GM21528 (cell line): ENCODE measurements around the gene FAM20A.

Experiments
- ATAC-seq: cut with Tn5 transposase; IDR thresholded peaks from one replicate; pipeline ENCODE4 v1.9.1; 2021; ENCODE audit warnings: mild to moderate bottlenecking, moderate library complexity; ENCODE audit not compliant: unreplicated experiment, low FRiP score

FAM20A gene

GRCh38 chr17:68600931-68601564, at the start of gene FAM20A:
TSS of gene FAM20A (minus strand) at chr17:68601367. CDS start at chr17:68600666, 701 bp downstream.
- no peak for ATAC-seq

GRCh38 chr17:68649324-68649723, 48.2 kb upstream of the FAM20A start:
- no peak for ATAC-seq

DNA sequence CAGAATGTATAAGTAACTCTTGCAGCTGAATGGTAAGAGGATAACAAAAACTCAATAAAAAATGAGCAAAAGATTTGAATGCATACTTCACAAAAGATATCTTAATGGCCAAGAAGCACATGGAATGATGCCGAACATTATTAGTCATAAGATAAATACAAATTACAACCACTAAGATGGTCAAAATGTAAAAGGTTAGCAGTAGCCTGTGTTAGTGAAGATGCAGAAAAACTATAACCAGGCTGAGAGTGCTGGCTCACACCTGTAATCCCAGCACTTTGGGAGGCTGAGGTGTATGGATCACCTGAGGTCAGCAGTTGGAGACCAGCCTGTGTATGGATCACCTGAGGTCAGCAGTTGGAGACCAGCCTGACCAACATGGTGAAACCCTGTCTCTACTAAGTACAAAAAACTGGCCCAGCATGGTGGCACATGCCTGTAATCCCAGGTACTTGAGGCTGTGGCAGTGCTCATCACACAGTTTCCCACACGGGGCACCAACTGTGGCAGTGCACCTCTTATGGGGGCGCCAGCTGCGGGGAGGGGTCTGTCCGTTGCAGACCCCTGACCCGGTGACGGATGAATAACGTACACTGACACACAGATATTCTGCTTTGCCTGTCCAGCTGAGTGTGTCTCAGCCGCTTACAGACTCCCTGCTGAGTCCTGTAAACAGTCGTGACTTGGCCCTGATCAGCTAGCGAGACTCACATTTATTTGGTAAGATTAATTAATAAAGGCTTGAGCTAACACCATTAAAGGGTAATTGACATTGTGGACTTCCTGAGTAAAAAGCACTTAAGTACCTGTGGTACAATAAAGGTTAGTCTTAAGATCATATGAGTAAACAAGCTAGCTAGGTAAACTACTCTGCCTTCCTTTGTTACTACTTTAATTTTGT, 45.7 kb upstream of the FAM20A start:
- no peak for ATAC-seq

DNA sequence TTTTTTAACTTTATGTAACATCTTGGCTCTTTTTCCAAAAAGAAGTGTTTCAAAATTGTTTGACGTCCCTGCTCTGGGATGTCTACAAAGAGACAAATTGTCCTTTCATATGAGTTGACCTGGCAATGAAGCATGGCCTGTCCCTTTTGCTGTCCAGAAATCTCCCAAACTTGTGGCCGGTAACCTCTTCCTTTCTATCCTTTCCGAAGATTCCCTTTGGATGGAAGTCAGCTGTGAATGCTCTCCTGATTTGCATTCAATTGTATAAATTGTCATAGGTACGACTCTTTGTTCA, 40.9 kb upstream of the FAM20A start:
- no peak for ATAC-seq

GRCh38 chr17:68641276-68642117, 40.3 kb upstream of the FAM20A start:
- no peak for ATAC-seq

GRCh38 chr17:68640242-68640989, 39.2 kb upstream of the FAM20A start:
- ATAC-seq: no peak

DNA sequence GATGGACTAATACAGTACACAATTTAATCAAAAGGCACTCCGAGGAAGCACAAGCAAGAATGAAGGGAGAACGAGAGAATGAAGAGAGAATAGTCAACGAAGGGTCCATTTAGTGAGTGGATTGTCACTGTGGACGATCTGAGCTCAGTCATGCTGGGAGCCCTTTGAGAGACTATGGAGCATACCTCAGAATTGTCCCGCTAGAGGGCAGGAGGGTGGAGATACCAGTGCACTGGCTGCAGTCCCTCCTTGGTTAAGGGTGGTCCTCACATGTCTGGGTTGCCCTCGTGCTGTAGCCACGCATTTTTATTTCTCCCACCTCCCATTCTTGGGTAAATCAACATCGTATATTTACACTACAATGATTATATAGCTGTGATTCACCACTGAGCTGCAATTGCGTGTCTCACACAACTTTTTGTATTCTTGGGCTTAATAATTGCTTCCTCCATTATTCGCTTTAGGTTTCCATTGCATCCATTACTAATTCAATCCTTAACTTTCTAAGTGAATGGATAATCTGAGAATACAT, 33.2 kb upstream of the FAM20A start:
- no peak for ATAC-seq

DNA sequence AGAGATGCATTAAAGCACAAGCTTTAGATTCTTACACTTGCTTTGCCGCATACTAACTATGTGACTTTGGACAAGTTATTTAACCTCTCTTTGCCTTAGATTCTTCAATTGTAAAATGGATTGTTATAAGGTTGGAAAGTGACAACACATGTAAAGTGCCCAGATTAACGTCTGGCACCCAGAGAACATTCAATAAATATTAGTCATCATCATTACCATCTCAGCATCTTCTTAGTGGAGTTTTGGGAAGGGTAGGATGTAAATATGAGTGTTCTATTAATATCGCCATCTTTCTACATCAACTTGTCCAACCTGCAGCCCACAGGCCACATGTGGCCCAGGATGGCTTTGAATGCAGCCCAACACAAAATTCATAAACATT, 27.4 kb upstream of the FAM20A start:
- ATAC-seq: no peak

- no peak for ATAC-seq
Measured at GRCh38 chr17:68627956-68628575, 26.9 kb upstream of the FAM20A start.

DNA sequence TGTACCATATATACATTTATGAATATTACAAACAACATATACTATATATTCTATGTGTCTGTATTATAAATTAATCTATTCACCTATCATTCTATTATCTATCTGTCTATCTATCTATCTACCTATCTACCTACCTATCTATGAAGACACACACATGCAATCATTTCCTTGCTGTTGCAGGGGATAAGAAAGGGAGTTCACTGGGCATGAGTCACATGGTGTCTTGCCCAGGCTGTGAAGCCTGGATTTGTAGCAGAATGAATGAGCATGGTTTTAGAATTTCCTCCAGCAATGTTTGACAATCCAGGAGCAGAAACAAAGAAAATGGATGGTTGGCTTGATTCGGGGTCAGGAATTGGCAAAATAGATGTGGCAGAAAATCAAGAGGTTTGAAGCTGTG, 23.2 kb upstream of the FAM20A start:
- ATAC-seq: no peak

DNA sequence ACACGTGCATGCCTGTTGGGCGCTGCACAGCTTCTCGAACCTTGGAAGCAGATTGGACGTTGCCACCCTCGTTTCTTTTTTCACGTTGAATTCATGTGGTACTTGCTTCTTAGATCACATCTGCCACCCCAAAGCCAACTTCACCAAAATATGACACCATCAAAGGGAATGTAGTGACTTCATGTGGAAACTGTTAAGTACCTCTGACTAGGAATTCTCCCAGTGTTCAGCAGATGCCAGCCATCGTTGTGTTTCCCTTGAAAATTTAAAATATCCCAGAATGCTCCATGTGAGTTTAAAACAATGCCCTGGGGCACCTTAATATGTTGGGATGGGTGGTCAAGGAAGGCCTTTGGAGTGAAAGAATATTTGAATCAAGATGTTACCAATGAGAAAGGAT, 22.6 kb upstream of the FAM20A start:
- no peak for ATAC-seq

DNA sequence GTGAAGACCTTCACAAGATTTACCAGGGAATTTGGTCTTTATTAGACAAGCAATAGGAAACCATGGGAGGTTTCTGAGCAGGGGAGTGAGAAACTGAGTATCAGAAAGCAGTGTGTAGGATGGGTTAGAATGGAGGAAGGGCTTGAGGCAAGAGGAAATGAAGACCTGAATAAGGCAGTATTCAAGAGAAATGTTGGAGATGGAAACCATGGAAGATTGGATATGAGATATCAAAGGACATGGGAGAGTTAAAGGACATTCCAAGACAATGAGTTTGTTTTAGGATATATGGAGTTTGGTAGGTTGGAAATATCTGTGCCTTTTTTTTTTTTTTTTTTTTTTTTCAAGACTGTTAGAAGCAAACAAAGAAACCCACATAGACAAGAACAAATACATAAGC, 21.3 kb upstream of the FAM20A start:
- ATAC-seq: no peak

- ATAC-seq: no peak
Measured at GRCh38 chr17:68621065-68621464, 19.9 kb upstream of the FAM20A start.

DNA sequence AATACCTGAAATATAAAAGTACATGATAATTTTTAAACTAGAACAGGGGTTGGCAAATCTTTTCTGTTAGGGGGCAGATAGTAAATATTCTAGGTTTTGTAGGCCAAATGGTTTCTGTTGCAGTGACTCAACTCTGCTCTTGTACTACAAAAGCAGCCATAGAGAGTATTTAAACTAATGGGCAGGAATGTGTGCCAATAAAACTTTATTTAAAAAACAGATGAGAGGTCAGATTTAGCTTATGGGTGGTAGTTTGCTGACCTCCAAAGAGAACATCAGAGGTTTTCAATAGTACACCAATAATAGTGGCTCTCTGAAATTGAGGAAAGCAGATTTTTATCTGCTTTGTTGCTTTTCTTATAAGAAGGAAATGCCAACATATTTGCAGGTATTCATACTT, 15.2 kb upstream of the FAM20A start:
- ATAC-seq: no peak

GRCh38 chr17:68614718-68615117, 13.6 kb upstream of the FAM20A start:
- no peak for ATAC-seq

- ATAC-seq: no peak
Measured at GRCh38 chr17:68613739-68614298, 12.7 kb upstream of the FAM20A start.

GRCh38 chr17:68612923-68613292, 11.7 kb upstream of the FAM20A start:
- no peak for ATAC-seq

DNA sequence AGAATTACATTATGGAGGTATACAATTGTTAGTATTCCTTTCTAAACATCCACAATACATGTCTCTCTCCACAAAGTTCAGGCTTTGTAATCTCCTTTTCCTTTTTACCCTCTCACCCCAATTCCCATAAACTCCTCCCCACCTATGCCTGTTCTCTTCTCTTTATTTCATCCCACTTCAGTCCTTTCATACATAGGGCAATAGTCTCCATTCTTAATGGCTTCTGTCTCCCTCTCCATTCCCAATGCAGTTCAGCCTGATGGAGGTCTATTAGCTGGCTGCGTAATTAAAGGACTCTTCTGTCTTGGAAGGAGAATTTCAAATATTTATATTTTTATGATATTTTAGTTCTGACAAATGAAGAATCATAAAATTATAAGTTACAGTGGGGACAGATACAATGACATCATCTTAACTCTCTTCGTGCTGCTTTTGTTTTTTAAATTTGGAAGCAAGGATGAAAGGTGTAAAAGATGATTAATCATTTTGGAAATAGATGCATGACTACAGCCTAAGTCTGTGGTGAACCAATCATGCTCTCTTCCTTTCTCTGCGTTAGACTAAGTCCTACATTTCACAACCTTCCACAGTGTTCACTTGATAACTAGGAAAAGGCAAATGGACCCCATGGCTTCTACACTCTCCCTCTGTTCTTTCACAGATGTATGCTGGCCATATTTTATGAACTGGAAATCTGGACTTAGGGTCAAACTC, 11.2 kb upstream of the FAM20A start:
- no peak for ATAC-seq
